Measurements from ENCODE around the gene SCN8A. TPM values are rescaled to one million over a fixed set of nuclear protein-coding genes. Genes with fewer than 3 reads are reported as not detected.

The SCN8A gene
- total RNA-seq, 1 experiment from 2014 or later, result 5.4 TPM

DNA sequence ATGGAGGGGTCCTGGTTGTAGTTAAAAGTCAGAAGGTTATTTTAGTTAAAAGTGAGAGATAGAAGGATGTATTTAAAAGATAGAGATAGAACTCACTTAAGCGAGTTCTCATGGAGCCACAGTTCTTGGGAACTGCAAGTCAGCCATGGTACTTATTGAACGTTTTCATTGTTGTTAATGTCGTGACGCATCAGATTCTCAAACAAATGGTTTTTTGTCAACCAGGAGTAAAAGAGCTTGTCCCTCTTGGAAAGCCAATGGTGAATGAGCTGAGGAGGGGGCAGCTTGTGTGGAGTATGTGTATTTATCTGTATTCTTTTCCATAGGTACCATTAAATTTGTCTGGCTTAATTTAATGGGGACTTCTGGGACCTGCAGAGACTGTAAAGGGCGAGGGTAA is 188.8 kb downstream of the SCN8A start:
- intact Hi-C loops (cut with micrococcal nuclease; ENCODE audit: unreplicated experiment), result no loop called here
- CTCF ChIA-PET, result interaction anchor here (0.7 kb wide), 1 partner anchor 16 kb away, joined by 8 read pairs; no protein-coding TSS in a partner anchor
- H3K9me3 ChIP-seq (ENCODE audit: low read depth, low read length, poor library complexity, severe bottlenecking), result no peaks in the 10 kb centered on the region
- no peaks in the 10 kb centered on the region for H3K36me3 ChIP-seq (ENCODE audit: insufficient read depth, low read length, poor library complexity, severe bottlenecking)
- DNase-seq (ENCODE audit: low spot score), result no peak
- POLR2A ChIA-PET (ENCODE audit: low non-redundant PET), result no interaction called here
- no peak overlapping the region for H3K27ac ChIP-seq (ENCODE audit: low read depth, low read length, poor library complexity, severe bottlenecking)
- no peak overlapping the region for H3K4me3 ChIP-seq (ENCODE audit: low read depth, low read length, poor library complexity, severe bottlenecking)
- no TSS peak for BruUV-seq (replicated peaks)
- TF ChIP-seq, protein P1, sequence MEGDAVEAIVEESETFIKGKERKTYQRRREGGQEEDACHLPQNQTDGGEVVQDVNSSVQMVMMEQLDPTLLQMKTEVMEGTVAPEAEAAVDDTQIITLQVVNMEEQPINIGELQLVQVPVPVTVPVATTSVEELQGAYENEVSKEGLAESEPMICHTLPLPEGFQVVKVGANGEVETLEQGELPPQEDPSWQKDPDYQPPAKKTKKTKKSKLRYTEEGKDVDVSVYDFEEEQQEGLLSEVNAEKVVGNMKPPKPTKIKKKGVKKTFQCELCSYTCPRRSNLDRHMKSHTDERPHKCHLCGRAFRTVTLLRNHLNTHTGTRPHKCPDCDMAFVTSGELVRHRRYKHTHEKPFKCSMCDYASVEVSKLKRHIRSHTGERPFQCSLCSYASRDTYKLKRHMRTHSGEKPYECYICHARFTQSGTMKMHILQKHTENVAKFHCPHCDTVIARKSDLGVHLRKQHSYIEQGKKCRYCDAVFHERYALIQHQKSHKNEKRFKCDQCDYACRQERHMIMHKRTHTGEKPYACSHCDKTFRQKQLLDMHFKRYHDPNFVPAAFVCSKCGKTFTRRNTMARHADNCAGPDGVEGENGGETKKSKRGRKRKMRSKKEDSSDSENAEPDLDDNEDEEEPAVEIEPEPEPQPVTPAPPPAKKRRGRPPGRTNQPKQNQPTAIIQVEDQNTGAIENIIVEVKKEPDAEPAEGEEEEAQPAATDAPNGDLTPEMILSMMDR (conservative IDR thresholded peaks at IDR 0.05; ENCODE audit: low read depth, low read length), result no peak
- TF ChIP-seq EZH2 (IDR thresholded peaks at IDR 0.05; ENCODE audit: borderline replicate concordance, low read depth, low read length, poor library complexity, severe bottlenecking), result no peak
- no peaks in the 10 kb centered on the region for H3K27me3 ChIP-seq (replicated peaks; ENCODE audit: insufficient read depth, low read depth, low read length, poor library complexity)
- no peaks in the 10 kb centered on the region for H3K4me1 ChIP-seq (ENCODE audit: insufficient read depth, low read length, poor library complexity, severe bottlenecking)

DNA sequence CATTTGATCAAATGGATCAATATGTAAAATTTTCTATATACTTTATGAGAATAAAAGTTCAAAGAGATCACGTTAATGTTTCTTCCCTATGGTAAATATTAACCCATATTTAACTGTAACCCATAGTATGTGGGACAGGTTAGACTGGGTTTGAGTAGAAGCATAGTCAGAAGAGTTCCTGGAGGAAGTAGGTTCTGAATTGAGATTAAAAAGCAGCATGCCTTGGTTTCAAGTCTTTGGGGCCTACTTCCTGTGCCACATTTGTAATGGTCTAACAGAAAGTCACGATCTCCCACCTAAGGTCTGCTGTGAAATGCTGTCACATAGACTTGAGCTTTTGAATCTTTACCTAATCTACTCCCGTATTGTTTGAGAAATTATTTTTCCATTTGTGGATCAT is 193.7 kb downstream of the SCN8A start:
- H3K27ac ChIP-seq (ENCODE audit: low read depth, low read length, poor library complexity, severe bottlenecking), result no peak overlapping the region
- no peak for TF ChIP-seq EZH2 (IDR thresholded peaks at IDR 0.05; ENCODE audit: borderline replicate concordance, low read depth, low read length, poor library complexity, severe bottlenecking)
- TF ChIP-seq, protein P1 (conservative IDR thresholded peaks at IDR 0.05; ENCODE audit: low read depth, low read length), result no peak
- no peak overlapping the region for H3K4me3 ChIP-seq (ENCODE audit: low read depth, low read length, poor library complexity, severe bottlenecking)
- CTCF ChIA-PET, result no interaction called here
- H3K9me3 ChIP-seq (ENCODE audit: low read depth, low read length, poor library complexity, severe bottlenecking), result no peaks in the 10 kb centered on the region
- no peaks in the 10 kb centered on the region for H3K27me3 ChIP-seq (replicated peaks; ENCODE audit: insufficient read depth, low read depth, low read length, poor library complexity)
- BruUV-seq (replicated peaks), result no TSS peak
- intact Hi-C loops (cut with micrococcal nuclease; ENCODE audit: unreplicated experiment), result no loop called here
- no peaks in the 10 kb centered on the region for H3K4me1 ChIP-seq (ENCODE audit: insufficient read depth, low read length, poor library complexity, severe bottlenecking)
- H3K36me3 ChIP-seq (ENCODE audit: insufficient read depth, low read length, poor library complexity, severe bottlenecking), result no peaks in the 10 kb centered on the region
- no peak for DNase-seq (ENCODE audit: low spot score)
- POLR2A ChIA-PET (ENCODE audit: low non-redundant PET), result no interaction called here

DNA sequence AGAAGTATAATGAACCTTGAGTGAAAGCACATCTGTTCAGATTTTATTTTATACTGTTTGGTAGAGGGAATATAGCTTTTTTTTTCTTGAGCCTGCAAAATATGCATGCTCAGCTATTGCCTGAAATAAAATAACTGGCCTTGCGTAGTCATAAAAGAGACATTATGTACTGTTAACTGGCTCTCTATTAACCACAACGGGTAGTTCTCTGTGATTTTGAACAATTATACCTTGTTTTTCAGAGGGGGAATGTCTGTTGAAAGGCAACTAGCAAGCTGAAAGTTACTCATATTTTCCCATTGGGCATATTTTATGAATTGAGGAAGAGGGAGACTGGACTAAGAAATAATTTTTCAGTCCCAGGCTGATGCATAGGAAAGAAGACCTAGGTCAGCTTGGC is 194.9 kb downstream of the SCN8A start:
- Histone ChIP-seq H3K27me3 (replicated peaks; ENCODE audit: insufficient read depth, low read depth, low read length, poor library complexity) (no peaks in the 10 kb centered on the region), H3K27ac (ENCODE audit: low read depth, low read length, poor library complexity, severe bottlenecking) (no peak overlapping the region), H3K4me3 (ENCODE audit: low read depth, low read length, poor library complexity, severe bottlenecking) (no peak overlapping the region), H3K4me1 (ENCODE audit: insufficient read depth, low read length, poor library complexity, severe bottlenecking) (no peaks in the 10 kb centered on the region), H3K9me3 (ENCODE audit: low read depth, low read length, poor library complexity, severe bottlenecking) (no peaks in the 10 kb centered on the region), H3K36me3 (ENCODE audit: insufficient read depth, low read length, poor library complexity, severe bottlenecking) (no peaks in the 10 kb centered on the region)
- POLR2A ChIA-PET (ENCODE audit: low non-redundant PET), result no interaction called here
- intact Hi-C loops (cut with micrococcal nuclease; ENCODE audit: unreplicated experiment), result no loop called here
- CTCF ChIA-PET, result no interaction called here
- TF ChIP-seq, protein P1 (conservative IDR thresholded peaks at IDR 0.05; ENCODE audit: low read depth, low read length), result no peak
- TF ChIP-seq EZH2 (IDR thresholded peaks at IDR 0.05; ENCODE audit: borderline replicate concordance, low read depth, low read length, poor library complexity, severe bottlenecking), result no peak
- DNase-seq (ENCODE audit: low spot score), result no peak
- BruUV-seq (replicated peaks), result no TSS peak

All from A673 (cell line).